ENCODE data around the gene SOX15.

Gene SOX15

DNA sequence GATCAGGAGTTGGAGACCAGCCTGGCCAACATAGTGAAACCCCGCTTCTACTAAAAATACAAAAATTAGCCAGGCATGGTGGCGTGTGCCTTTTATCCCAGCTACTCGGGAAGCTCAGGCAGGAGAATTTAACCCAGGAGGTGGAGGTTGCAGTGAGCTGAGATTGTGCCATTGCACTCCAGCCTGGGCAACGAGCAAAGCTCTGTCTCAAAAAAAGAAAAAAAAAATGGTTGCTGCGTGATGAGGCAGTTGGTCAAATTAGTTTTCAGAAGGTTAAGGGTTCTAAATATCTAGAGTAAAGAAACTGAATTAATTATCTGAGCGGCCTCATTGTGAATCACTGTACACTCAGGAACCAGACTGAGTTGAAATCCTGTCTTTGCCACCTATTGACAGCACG is 13.9 kb downstream of the SOX15 start:
- H3K27ac ChIP-seq (ENCODE audit: extremely low read depth, low read depth, low read length), result no peak overlapping the region
- TF ChIP-seq ZXDB (tag by site-specific recombination; IDR thresholded peaks at IDR 0.05) (no peak), ZNF670 (tag by site-specific recombination; IDR thresholded peaks at IDR 0.05; ENCODE audit: low read depth) (no peak), ZNF10 (tag by site-specific recombination; IDR thresholded peaks at IDR 0.05) (no peak), ZNF521 (tag by site-specific recombination; IDR thresholded peaks at IDR 0.05) (no peak), ZNF132 (tag by site-specific recombination; IDR thresholded peaks at IDR 0.05; ENCODE audit: borderline replicate concordance) (no peak)
- TF ChIP-seq, protein P1, sequence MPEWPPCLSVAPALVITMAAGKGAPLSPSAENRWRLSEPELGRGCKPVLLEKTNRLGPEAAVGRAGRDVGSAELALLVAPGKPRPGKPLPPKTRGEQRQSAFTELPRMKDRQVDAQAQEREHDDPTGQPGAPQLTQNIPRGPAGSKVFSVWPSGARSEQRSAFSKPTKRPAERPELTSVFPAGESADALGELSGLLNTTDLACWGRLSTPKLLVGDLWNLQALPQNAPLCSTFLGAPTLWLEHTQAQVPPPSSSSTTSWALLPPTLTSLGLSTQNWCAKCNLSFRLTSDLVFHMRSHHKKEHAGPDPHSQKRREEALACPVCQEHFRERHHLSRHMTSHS (tag by site-specific recombination; IDR thresholded peaks at IDR 0.05), result no peak
- H3K36me3 ChIP-seq (ENCODE audit: control insufficient read depth in 2 of 2, insufficient read depth in 1 of 2, low read length in 2 of 2), result peaks cover 43 to 81% of the 10 kb centered on the region in 2 experiments
- peaks cover 5% of the 10 kb centered on the region for H3K4me1 ChIP-seq (ENCODE audit: control insufficient read depth, insufficient read depth, low read length)
- H3K9me3 ChIP-seq (ENCODE audit: control insufficient read depth, insufficient read depth, low read depth, low read length), result no peaks in the 10 kb centered on the region
- ChIA-PET CTCF (interaction anchor here (1.0 to 1.5 kb wide), 4 partner anchors 10 to 112 kb away, joined by 3 to 6 read pairs (median 3); partner anchors contain the start of gene SENP3), POLR2A (interaction anchor here (0.6 to 8.2 kb wide), 6 partner anchors 9 to 246 kb away, joined by 3 to 98 read pairs (median 4); partner anchors contain the start of genes ATP1B2, MPDU1, TP53 and WRAP53)
- H3K4me3 ChIP-seq (ENCODE audit: low read depth, low read length), result no peak overlapping the region

DNA sequence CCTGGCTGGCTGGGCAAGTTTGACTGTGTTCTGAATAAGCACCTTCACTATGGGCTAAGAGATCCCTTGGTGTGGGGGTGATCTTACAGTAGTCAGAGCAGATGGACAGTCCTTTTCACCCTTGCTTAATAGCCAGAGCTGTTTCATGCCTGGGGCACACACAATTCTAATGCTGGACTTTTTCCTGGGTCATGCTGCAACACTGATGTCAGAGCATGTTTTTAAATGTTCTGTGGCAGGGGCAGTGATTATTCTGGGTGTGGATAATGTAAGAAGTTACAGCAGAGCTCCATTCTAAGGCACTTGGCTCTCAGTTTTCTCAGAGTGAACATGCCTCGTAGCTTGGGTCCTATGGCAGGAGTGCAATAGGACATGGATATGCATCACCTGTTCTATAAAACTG is 14.4 kb downstream of the SOX15 start:
- peaks cover 5% of the 10 kb centered on the region for H3K4me1 ChIP-seq (ENCODE audit: control insufficient read depth, insufficient read depth, low read length)
- H3K4me3 ChIP-seq (ENCODE audit: low read depth, low read length), result no peak overlapping the region
- H3K36me3 ChIP-seq (ENCODE audit: control insufficient read depth in 2 of 2, insufficient read depth in 1 of 2, low read length in 2 of 2), result peaks cover 48 to 81% of the 10 kb centered on the region in 2 experiments
- H3K9me3 ChIP-seq (ENCODE audit: control insufficient read depth, insufficient read depth, low read depth, low read length), result no peaks in the 10 kb centered on the region
- POLR2A ChIA-PET, result interaction anchor here (1.0 to 8.2 kb wide), 4 partner anchors 10 to 246 kb away, joined by 3 to 98 read pairs (median 42); partner anchors contain the start of genes ATP1B2, MPDU1, TP53 and WRAP53
- CTCF ChIA-PET, result interaction anchor here (1.3 to 1.5 kb wide), 3 partner anchors 11 to 112 kb away, joined by 3 to 6 read pairs (median 3); no protein-coding TSS in a partner anchor
- H3K27ac ChIP-seq (ENCODE audit: extremely low read depth, low read depth, low read length), result peak overlapping the region; percentile 35
- no peak for TF ChIP-seq ZNF416 (tag by site-specific recombination; IDR thresholded peaks at IDR 0.05)
- no peak for TF ChIP-seq ZFP3 (tag by site-specific recombination; IDR thresholded peaks at IDR 0.05; ENCODE audit: low read depth)
- no peak for TF ChIP-seq ZNF274 (IDR thresholded peaks at IDR 0.05; ENCODE audit: low read length)
- TF ChIP-seq ZNF274 (tag by site-specific recombination; IDR thresholded peaks at IDR 0.05; ENCODE audit: borderline replicate concordance), result no peak
- TF ChIP-seq ZNF132 (tag by site-specific recombination; IDR thresholded peaks at IDR 0.05; ENCODE audit: borderline replicate concordance), result no peak
- no peak for TF ChIP-seq ZNF426 (tag by site-specific recombination; IDR thresholded peaks at IDR 0.05)
- TF ChIP-seq ZSCAN23 (tag by site-specific recombination; IDR thresholded peaks at IDR 0.05), result no peak
- TF ChIP-seq RBAK (tag by site-specific recombination; IDR thresholded peaks at IDR 0.05), result no peak
- TF ChIP-seq, protein P2, sequence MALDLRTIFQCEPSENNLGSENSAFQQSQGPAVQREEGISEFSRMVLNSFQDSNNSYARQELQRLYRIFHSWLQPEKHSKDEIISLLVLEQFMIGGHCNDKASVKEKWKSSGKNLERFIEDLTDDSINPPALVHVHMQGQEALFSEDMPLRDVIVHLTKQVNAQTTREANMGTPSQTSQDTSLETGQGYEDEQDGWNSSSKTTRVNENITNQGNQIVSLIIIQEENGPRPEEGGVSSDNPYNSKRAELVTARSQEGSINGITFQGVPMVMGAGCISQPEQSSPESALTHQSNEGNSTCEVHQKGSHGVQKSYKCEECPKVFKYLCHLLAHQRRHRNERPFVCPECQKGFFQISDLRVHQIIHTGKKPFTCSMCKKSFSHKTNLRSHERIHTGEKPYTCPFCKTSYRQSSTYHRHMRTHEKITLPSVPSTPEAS (tag by site-specific recombination; IDR thresholded peaks at IDR 0.05), result no peak
- TF ChIP-seq ZNF624 (tag by site-specific recombination; IDR thresholded peaks at IDR 0.05), result no peak
- TF ChIP-seq ZNF23 (tag by site-specific recombination; IDR thresholded peaks at IDR 0.05; ENCODE audit: borderline replicate concordance), result no peak
- TF ChIP-seq ZNF670 (tag by site-specific recombination; IDR thresholded peaks at IDR 0.05; ENCODE audit: low read depth), result no peak
- TF ChIP-seq ZNF214 (tag by site-specific recombination; IDR thresholded peaks at IDR 0.05; ENCODE audit: borderline replicate concordance), result no peak
- TF ChIP-seq KLF10 (tag by site-specific recombination; IDR thresholded peaks at IDR 0.05), result no peak

DNA sequence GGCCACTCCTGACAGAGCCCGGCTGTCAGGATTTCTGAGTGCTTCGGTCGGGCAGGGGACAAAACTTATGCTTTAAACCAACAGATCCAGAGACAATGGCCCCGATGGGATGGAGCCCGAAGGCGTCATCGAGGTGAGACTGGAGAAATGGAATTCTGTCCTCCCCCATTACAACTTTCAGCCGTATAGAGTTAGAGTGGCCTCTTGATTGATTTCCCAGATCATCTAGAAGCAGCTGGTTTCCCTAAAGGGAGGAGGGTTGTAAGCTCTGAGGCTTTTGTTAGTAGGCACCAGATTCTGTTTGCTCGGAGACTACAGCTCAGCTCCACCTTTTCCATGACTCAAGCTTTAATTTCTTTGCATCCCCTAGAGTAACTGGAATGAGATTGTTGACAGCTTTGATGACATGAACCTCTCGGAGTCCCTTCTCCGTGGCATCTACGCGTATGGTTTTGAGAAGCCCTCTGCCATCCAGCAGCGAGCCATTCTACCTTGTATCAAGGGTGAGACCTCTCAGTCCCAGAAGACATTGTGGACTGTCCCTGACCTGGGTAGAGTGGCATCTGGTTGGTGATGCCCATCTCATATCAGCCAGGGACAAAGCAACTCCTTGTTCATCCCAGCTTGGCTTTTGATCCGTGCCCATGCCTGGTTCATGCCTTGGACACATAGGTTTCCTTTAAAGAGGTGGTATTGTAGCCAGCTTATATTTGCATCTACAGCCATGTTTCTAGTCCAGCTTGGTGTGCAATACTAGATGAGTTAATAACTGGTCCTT is 15.5 kb downstream of the SOX15 start:
- no peaks in the 10 kb centered on the region for H3K9me3 ChIP-seq (ENCODE audit: control insufficient read depth, insufficient read depth, low read depth, low read length)
- peaks cover 59 to 86% of the 10 kb centered on the region in 2 experiments for H3K36me3 ChIP-seq (ENCODE audit: control insufficient read depth in 2 of 2, insufficient read depth in 1 of 2, low read length in 2 of 2)
- ChIA-PET CTCF (interaction anchor here (0.7 to 1.1 kb wide), 5 partner anchors 9 to 529 kb away, joined by 3 to 6 read pairs (median 3); partner anchors contain the start of genes MPDU1, TP53 and WRAP53), POLR2A (interaction anchor here (0.6 to 8.2 kb wide), 20 partner anchors 9 to 358 kb away, joined by 3 to 98 read pairs (median 4); partner anchors contain the start of genes ATP1B2, CNTROB, FXR2 and MPDU1)
- TF ChIP-seq KLF8 (tag by site-specific recombination; IDR thresholded peaks at IDR 0.05) (no peak), ZNF335 (tag by site-specific recombination; conservative IDR thresholded peaks at IDR 0.05) (no peak), ZNF146 (tag by site-specific recombination; IDR thresholded peaks at IDR 0.05) (no peak)
- TF ChIP-seq, protein P3, sequence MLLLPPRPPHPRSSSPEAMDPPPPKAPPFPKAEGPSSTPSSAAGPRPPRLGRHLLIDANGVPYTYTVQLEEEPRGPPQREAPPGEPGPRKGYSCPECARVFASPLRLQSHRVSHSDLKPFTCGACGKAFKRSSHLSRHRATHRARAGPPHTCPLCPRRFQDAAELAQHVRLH (tag by site-specific recombination; IDR thresholded peaks at IDR 0.05), result no peak
- TF ChIP-seq, protein P4, sequence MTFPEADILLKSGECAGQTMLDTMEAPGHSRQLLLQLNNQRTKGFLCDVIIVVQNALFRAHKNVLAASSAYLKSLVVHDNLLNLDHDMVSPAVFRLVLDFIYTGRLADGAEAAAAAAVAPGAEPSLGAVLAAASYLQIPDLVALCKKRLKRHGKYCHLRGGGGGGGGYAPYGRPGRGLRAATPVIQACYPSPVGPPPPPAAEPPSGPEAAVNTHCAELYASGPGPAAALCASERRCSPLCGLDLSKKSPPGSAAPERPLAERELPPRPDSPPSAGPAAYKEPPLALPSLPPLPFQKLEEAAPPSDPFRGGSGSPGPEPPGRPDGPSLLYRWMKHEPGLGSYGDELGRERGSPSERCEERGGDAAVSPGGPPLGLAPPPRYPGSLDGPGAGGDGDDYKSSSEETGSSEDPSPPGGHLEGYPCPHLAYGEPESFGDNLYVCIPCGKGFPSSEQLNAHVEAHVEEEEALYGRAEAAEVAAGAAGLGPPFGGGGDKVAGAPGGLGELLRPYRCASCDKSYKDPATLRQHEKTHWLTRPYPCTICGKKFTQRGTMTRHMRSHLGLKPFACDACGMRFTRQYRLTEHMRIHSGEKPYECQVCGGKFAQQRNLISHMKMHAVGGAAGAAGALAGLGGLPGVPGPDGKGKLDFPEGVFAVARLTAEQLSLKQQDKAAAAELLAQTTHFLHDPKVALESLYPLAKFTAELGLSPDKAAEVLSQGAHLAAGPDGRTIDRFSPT (tag by site-specific recombination; IDR thresholded peaks at IDR 0.05), result peak; percentile 46; the same call in 1 of the 2 replicates
- peak overlapping the region; percentile 97 for H3K4me3 ChIP-seq (ENCODE audit: low read depth, low read length)
- H3K27ac ChIP-seq (ENCODE audit: extremely low read depth, low read depth, low read length), result peak overlapping the region; percentile 98; the same call in 1 of the 2 replicates
- H3K4me1 ChIP-seq (ENCODE audit: control insufficient read depth, insufficient read depth, low read length), result peaks cover 5% of the 10 kb centered on the region
